Esophagus squamous epithelium (tissue), 4 donors: ENCODE data around the gene AKR1E2.

Experiments
- CTCF ChIP-seq, 6 experiments: fragments of 450-650 bp in 4 of 6; fragments of 200-600 bp in 2 of 6; sonication (generic) in 2 of 6; IDR thresholded peaks; one replicate each; pipeline ENCODE4 v1.5.1; 2016 to 2019; ENCODE audit warnings: antibody characterized with exemption in 6 of 6, mild to moderate bottlenecking in 4 of 6, moderate library complexity in 4 of 6
- POLR2A ChIP-seq, 4 donors: fragments of 450-650 bp; IDR thresholded peaks; one replicate each; pipeline ENCODE4 v1.6.1; 2017; ENCODE audit warnings: antibody characterized with exemption in 4 of 4, mild to moderate bottlenecking in 4 of 4, moderate library complexity in 3 of 4

GRCh38 chr10:4837551-4837950 is 11.5 kb downstream of the AKR1E2 start:
- TF ChIP-seq CTCF (IDR thresholded peaks at IDR 0.05) (no peak), POLR2A (IDR thresholded peaks at IDR 0.05) (no peak)
